ENCODE measurements around the gene MAP2K5. TPM values are rescaled to one million over a fixed set of nuclear protein-coding genes. Genes with fewer than 3 reads are reported as not detected.

MAP2K5 gene
- total and polyA plus RNA-seq, 10 of the 15 experiments (the other 5 are each of a cell fraction or from before 2014, with no cell fraction given) = 1.3 to 19.4 (median 9.6) TPM

DNA sequence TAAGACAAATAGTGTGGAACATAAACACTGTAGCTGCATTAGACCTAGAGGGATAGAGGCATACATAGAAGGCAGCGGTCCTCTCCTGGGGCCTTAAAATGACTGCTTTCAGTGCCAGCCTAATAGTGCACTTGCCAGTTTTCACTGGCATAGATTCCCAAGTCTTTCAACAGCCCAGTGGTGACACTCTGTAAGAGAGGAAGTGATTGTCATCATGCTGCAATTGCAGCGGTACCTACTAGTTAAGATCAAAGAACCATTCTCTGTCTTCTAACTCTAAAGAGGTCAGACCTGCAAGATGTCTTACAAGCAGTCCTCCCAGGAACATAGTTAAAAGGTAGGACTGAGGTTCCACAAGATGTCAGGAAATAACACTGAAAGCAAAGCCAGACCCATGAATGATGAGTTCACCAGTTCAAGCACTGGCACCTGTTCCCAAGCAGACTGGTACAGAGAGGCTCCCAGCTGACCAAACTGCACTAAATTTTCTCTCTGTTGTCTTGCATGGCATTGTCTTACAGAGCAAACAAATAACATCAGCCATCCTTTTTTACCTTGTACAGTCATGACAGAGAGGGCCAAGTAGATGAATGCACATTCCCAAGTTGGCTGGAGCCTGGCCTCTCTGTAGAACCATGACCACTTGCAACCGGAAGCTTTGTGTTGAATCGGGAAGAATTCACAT is 182.3 kb downstream of the MAP2K5 start:
- TF ChIP-seq, protein P1, sequence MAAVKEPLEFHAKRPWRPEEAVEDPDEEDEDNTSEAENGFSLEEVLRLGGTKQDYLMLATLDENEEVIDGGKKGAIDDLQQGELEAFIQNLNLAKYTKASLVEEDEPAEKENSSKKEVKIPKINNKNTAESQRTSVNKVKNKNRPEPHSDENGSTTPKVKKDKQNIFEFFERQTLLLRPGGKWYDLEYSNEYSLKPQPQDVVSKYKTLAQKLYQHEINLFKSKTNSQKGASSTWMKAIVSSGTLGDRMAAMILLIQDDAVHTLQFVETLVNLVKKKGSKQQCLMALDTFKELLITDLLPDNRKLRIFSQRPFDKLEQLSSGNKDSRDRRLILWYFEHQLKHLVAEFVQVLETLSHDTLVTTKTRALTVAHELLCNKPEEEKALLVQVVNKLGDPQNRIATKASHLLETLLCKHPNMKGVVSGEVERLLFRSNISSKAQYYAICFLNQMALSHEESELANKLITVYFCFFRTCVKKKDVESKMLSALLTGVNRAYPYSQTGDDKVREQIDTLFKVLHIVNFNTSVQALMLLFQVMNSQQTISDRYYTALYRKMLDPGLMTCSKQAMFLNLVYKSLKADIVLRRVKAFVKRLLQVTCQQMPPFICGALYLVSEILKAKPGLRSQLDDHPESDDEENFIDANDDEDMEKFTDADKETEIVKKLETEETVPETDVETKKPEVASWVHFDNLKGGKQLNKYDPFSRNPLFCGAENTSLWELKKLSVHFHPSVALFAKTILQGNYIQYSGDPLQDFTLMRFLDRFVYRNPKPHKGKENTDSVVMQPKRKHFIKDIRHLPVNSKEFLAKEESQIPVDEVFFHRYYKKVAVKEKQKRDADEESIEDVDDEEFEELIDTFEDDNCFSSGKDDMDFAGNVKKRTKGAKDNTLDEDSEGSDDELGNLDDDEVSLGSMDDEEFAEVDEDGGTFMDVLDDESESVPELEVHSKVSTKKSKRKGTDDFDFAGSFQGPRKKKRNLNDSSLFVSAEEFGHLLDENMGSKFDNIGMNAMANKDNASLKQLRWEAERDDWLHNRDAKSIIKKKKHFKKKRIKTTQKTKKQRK (IDR thresholded peaks at IDR 0.05; ENCODE audit: low read depth, low read length) = no peak
- TF ChIP-seq TCF3 (IDR thresholded peaks at IDR 0.05; ENCODE audit: borderline replicate concordance, insufficient read depth, low read depth, low read length) (no peak), POLR2A (IDR thresholded peaks at IDR 0.05; ENCODE audit: low read depth, low read length) (no peak), MEF2B (IDR thresholded peaks at IDR 0.05; ENCODE audit: partially characterized antibody, poor library complexity, severe bottlenecking) (no peak), GATAD2B (conservative IDR thresholded peaks at IDR 0.05; ENCODE audit: low read depth) (no peak), RFX5 (IDR thresholded peaks at IDR 0.05; ENCODE audit: low read depth, low read length) (no peak), RAD51 (IDR thresholded peaks at IDR 0.05) (no peak), SIX5 (IDR thresholded peaks at IDR 0.05; ENCODE audit: low read depth, low read length, severe bottlenecking) (no peak)
- TF ChIP-seq, protein P2, sequence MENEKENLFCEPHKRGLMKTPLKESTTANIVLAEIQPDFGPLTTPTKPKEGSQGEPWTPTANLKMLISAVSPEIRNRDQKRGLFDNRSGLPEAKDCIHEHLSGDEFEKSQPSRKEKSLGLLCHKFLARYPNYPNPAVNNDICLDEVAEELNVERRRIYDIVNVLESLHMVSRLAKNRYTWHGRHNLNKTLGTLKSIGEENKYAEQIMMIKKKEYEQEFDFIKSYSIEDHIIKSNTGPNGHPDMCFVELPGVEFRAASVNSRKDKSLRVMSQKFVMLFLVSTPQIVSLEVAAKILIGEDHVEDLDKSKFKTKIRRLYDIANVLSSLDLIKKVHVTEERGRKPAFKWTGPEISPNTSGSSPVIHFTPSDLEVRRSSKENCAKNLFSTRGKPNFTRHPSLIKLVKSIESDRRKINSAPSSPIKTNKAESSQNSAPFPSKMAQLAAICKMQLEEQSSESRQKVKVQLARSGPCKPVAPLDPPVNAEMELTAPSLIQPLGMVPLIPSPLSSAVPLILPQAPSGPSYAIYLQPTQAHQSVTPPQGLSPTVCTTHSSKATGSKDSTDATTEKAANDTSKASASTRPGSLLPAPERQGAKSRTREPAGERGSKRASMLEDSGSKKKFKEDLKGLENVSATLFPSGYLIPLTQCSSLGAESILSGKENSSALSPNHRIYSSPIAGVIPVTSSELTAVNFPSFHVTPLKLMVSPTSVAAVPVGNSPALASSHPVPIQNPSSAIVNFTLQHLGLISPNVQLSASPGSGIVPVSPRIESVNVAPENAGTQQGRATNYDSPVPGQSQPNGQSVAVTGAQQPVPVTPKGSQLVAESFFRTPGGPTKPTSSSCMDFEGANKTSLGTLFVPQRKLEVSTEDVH (IDR thresholded peaks at IDR 0.05; ENCODE audit: low read depth, partially characterized antibody) = no peak
- in situ Hi-C loops (cut with MboI) = no loop called here
- H3K4me1 ChIP-seq (ENCODE audit: control insufficient read depth, insufficient read depth, low read length) = no peaks in the 10 kb centered on the region; the same call in 1 of the 2 replicates
- no peaks in the 10 kb centered on the region for H3K36me3 ChIP-seq (ENCODE audit: control insufficient read depth in 2 of 2, insufficient read depth in 2 of 2, low read length in 1 of 2)
- H3K9me3 ChIP-seq (replicated peaks; ENCODE audit: control insufficient read depth, insufficient read depth, low read length) = no peaks in the 10 kb centered on the region
- RAD21 ChIA-PET (ENCODE audit: unreplicated experiment) = no interaction called here
- no peak overlapping the region for H3K4me3 ChIP-seq
- CTCF ChIA-PET = no interaction called here
- DNase-seq (ENCODE audit: low read depth, low spot score) = no peak
- SMC1A ChIA-PET (ENCODE audit: uncharacterized antibody, unreplicated experiment) = interaction anchor here (0.6 to 0.9 kb wide), 2 partner anchors 217 to 359 kb away, joined by 3 read pairs; no protein-coding TSS in a partner anchor
- no peak for ATAC-seq
- intact Hi-C loops (cut with micrococcal nuclease; ENCODE audit: unreplicated experiment) = no loop called here
- H3K4me2 ChIP-seq (ENCODE audit: control insufficient read depth, insufficient read depth) = no peak overlapping the region
- BruUV-seq (replicated peaks) = no TSS peak
- WGBS (ENCODE audit: insufficient coverage, insufficient replicate concordance, low lambda C conversion rate, missing lambda C conversion rate) = 96% methylated on average over 4 of the region's 4 CpGs
- no peaks in the 10 kb centered on the region for H3K79me2 ChIP-seq (ENCODE audit: control insufficient read depth, insufficient read depth, low read length)
- POLR2A ChIA-PET = no interaction called here
- no peak for FAIRE-seq
- H3K27ac ChIP-seq (ENCODE audit: control insufficient read depth, insufficient read depth) = no peak overlapping the region
- H2AFZ ChIP-seq (ENCODE audit: control insufficient read depth, low read depth, low read length) = no peak overlapping the region
- no peak overlapping the region for H3K9ac ChIP-seq (ENCODE audit: control insufficient read depth, insufficient read depth, low read length)
- no peaks in the 10 kb centered on the region for H3K27me3 ChIP-seq (replicated peaks in 1 of 2; ENCODE audit: control insufficient read depth in 2 of 2, insufficient read depth in 2 of 2, low read length in 1 of 2)
- H4K20me1 ChIP-seq (ENCODE audit: control insufficient read depth, insufficient read depth) = no peaks in the 10 kb centered on the region

Measured in GM12878 (cell line).